Fibroblast of the conjunctiva (primary cell): ENCODE results near the gene KATNAL2.
"Not testable (repeated sequence)": the region's sequence is repeated elsewhere in the genome, so short reads cannot be mapped to it uniquely, and the experiment has no call there.

Source experiments
- DNase-seq: peaks from one replicate; pipeline ENCODE4 v3.0.0-alpha.2; 2010; ENCODE audit warnings: low read depth

KATNAL2 gene

GRCh38 chr18:47034591-47034990 lies 117.2 kb downstream of the KATNAL2 start:
- DNase-seq, result not testable (repeated sequence)

DNA sequence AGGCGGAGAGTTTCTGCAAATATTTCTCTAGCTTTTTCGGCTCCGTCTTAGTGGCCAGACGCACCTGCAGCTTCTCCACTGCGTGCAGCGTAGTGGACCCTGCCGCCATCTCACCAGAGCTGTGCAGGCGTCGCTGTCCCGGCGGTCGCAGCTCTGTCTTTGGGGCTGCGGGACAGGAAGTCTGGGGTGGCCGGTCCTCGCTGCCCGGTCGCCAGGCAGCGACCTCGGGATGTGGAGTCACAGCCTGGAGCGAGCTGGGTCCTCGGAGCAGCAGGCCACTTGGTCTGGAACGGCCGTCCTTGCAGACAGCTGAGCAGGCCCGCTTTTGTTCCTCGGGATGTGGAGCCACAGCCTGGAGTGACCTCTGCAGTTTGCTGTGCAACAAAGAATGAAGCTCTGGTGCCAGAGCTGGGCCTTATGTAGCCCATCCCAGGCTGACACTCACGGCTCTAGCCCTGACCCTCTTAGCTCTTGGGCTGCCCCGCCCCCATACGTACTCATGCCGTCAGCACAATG lies 117.8 kb downstream of the KATNAL2 start, which contains the start of gene ELOA2:
Gene ELOA2 (minus strand): TSS at position 466 of the 516 bp plus-strand sequence. CDS start 357 bp downstream, at position 109.
- no peak for DNase-seq

- no peak for DNase-seq
These were observed 119.0 kb downstream of the KATNAL2 start for GRCh38 chr18:47036298-47036874.

DNA sequence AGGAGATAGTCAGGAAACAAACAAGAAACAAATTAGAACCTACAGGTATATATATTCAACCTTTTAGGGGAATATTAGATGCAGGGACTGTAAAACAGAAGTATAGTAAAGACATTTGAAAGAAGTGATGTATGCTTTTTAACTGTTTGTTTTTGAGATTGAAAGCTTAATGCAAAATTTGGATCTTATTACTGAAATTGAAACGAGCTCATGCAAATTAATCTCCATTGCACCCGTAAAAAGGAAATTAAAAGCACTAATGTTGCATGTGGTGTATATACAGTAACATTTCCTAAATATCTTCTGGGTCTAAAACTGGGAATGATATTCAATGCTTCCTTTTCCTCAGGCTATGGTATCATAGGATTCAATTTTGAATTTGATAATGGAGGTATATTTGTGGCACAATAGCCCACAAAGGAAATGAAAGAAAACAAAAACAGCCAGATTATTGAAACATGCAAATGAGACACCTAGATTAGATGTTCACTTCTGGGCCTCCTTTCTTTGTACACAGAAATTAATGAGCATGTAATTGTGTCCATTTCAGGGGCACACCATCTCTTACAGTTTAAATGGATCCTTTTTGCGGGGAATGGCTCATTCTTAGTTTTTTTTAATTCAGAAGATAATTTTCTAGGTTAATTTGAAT lies 119.7 kb downstream of the KATNAL2 start:
- DNase-seq, result no peak

- DNase-seq, result no peak
These were observed 123.6 kb downstream of the KATNAL2 start for GRCh38 chr18:47040982-47041381.

DNA sequence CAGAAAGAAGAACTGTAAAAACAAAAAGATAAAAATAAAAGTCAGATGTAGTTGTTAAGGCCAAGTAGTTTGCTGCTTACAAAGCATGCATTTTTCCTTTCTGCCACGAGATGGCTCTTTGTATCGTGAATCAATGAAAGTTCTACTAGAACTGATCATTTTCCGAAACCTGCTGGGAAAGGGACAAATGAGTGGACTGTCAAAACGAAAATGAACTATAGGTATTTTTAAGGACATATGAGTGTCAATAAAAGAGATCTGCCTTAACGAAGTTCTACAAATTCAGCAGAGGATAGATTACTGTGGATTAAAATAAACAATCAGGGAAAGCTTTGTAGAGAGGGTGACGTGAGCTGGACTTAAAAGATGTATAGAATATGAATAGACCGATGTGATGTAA lies 133.1 kb downstream of the KATNAL2 start:
- peak; percentile 28 for DNase-seq

DNA sequence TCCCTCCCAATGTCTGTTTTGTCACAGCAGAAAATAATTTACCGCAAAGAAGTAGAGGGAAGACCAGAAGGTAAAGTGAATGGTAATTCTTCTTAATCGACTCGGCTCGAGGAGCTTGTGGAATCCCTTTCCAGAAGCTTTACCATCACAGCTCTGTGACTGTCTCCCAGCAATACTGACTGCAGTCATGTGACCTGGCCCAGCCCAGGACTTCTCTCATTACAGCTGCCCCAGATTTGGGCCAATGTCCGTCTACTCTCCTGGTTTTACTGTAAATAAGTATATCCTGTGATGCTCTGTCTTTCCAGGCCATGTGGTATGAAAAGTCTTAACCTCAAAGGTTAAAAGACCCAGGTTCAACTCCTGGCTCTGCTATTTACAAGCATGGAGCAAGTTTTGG lies 137.0 kb downstream of the KATNAL2 start:
- DNase-seq, result no peak

GRCh38 chr18:47062471-47062870 lies 145.1 kb downstream of the KATNAL2 start:
- DNase-seq, result no peak

GRCh38 chr18:47063096-47063495 lies 145.7 kb downstream of the KATNAL2 start:
- no peak for DNase-seq

GRCh38 chr18:47067648-47068047 lies 150.2 kb downstream of the KATNAL2 start:
- DNase-seq, result no peak

DNA sequence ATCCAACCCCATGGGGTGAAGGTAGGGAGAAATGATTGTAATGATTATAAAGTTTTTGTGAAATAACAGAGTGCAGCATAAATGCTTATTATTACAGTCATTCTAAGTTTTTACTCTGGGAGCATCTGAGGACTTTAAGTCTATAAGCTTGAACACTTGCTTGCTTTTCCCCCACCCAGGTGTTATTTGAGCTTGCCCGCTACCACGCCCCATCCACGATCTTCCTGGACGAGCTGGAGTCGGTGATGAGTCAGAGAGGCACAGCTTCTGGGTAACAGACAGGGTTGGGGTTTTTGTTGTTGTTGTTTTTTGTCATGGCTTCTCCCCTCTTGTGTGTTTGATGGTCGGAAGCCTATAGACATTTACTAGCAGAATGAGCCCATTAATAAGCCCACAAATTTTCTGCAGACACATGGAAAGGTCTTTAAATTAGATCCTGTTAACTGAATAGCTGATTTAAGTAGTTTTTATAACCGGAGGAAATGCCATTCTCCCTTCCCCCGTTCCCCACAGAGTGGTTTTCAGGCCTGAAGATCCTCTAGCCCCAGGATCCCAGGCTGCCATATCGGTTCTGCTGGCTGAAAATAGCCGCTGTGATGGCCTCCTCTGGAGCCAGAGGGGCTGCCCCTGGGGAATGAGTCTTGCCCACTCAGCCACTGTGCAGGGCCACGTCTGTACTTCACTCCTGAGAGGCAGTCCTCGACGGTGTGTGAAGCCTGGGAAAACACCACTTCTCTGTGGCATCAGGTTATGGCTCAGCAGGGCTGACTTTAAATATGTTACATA lies 157.9 kb downstream of the KATNAL2 start:
- no peak for DNase-seq

GRCh38 chr18:47077111-47077510 lies 159.7 kb downstream of the KATNAL2 start:
- no peak for DNase-seq

DNA sequence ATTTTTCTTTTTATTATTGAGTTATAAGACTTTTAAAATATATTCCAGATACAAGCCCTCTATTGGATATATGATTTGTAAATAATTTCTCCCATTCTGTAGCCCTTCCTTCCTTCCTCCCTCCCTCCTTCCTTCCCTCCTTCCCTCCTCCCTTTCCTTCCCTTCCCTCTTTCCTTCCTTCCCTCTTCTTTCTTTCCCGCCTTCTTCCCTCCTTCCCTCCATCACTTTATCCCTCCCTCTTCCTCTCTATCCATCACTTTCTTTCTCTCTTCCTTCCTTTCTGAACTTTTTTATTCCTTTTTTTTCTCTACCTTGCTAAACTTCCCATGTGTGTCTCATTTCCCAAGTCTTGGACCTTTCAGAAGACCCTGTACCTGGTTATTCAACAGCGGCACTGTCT lies 163.5 kb downstream of the KATNAL2 start:
- no peak for DNase-seq

DNA sequence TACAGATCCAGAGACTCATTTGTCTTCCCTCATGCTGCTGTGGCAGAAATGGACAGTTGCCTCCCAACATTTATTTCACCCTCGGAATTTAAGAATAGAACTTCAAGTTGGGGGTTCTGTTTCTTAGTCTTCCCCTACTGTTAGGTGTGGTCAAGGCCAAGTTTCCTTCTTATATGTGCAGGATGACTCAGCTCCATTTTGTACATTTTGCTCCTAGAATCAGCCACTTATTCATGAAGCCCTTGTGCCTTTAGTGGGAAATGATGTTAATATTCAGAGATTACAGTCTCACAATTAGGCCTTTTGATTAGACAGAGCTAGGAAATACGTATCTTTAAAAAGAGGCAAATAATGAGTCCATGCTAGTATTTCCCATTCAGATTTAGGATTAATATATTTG lies 164.2 kb downstream of the KATNAL2 start:
- no peak for DNase-seq

- no peak for DNase-seq
These were observed 170.3 kb downstream of the KATNAL2 start for GRCh38 chr18:47087676-47088075.

- DNase-seq, result no peak
These were observed 178.4 kb downstream of the KATNAL2 start for GRCh38 chr18:47095810-47096209.

DNA sequence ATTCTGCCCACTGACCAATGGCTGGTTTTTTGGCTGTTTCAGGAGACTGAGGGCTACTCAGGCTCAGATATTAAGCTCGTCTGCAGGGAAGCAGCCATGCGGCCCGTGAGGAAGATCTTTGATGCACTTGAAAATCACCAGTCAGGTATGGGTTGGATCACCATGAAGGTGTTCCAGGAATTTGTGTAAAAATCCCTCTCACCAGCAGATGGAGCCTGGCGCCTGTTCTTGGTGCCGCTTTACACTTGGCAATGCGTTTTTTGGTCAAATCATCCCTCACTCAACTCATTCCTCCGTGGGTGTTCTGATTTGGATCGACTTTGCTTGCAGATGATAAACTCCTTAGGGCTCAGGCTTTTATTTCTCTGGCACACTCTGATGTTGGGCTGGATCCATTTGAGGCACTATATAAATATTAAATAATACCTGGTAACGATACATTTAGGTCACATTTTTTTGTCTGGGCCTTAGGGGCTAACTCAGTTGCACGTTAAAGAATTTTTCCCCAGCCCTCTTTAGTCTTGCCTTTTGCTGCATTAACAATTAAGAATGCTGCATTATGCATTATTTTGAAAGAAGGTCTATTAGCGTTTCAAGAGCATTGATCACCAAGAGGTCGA lies 182.9 kb downstream of the KATNAL2 start:
- peak; percentile 21 for DNase-seq

GRCh38 chr18:47108373-47108772 lies 191.0 kb downstream of the KATNAL2 start:
- DNase-seq, result no peak

GRCh38 chr18:47108998-47109405 lies 191.6 kb downstream of the KATNAL2 start:
- no peak for DNase-seq

GRCh38 chr18:47109720-47110119 lies 192.3 kb downstream of the KATNAL2 start:
- DNase-seq, result no peak

DNA sequence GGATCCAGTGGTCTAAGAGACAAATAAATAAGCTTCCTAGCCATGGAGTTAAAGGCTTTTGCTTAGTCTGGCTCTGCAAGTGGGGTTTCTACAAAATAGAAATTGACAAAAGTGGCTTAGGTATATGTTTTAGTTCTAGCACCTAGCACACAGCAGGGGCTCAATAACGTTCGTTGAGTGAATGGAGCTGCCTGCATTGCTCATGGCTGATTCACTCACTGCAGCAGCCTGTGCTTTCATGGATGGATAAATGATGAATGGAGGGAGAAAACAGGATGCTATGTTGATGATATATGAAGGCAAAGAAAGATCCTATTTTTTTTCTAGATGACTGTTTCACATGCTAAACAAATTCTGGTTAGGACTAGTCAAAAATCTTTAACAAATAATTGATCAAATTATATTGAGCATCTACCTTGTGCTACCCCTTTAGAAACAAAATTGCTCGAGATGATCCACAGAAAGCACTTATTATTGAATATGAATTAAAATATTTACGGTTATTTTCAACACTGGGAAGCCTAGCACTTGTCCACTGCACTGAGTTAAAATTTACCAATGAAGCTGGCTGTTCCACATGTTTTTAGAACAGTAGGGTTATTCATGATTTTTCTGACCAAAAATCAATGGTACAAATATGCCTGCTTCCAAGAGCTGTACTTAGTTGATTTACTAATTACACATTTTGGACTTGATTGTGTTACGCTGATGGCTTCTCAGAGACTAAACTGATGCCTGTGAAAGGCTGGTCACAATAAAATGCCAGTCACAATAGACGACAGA lies 193.3 kb downstream of the KATNAL2 start:
- DNase-seq, result no peak
